HG03095 (cell line): ENCODE data around the gene CYP1A2.
"Not testable (repeated sequence)": the region's sequence is repeated elsewhere in the genome, so short reads cannot be mapped to it uniquely, and the experiment has no call there.

ENCODE experiments used
- ATAC-seq: cut with Tn5 transposase; IDR thresholded peaks from one replicate; pipeline ENCODE4 v1.9.1; 2021; ENCODE audit warnings: moderate library complexity; ENCODE audit not compliant: unreplicated experiment

Gene CYP1A2, protein sequence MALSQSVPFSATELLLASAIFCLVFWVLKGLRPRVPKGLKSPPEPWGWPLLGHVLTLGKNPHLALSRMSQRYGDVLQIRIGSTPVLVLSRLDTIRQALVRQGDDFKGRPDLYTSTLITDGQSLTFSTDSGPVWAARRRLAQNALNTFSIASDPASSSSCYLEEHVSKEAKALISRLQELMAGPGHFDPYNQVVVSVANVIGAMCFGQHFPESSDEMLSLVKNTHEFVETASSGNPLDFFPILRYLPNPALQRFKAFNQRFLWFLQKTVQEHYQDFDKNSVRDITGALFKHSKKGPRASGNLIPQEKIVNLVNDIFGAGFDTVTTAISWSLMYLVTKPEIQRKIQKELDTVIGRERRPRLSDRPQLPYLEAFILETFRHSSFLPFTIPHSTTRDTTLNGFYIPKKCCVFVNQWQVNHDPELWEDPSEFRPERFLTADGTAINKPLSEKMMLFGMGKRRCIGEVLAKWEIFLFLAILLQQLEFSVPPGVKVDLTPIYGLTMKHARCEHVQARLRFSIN

DNA sequence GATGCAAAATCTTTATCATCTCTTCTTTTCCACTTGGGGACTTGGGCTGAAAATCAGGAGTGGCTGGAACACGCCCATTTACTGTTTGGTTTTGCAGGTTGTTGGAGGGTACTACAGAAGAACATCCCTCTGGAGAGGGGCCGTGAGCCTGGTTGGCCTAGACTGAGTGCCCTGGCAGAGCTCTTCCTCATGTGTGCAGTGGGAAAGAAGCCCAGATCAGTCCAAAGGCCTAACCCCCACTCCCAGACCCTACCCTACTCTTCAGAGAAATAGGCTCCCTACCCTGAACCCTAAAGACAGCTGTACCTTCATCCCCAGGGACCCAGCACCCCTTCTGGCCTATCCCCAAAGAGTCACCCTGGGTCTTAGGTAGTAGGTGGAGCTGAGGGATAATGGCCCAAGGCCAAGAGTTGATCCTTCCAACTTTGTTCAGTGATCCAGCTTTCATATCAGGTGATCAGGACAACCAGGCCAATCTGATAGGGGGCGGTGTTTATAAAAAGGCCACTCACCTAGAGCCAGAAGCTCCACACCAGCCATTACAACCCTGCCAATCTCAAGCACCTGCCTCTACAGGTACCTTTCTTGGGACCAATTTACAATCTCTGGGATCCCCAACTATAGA, at the start of gene CYP1A2:
CYP1A2 (plus strand) TSS at position 524 of the 625 bp plus-strand sequence. CDS start 894 bp downstream, outside the sequence.
- no peak for ATAC-seq

- ATAC-seq, result no peak
These were observed 39.6 kb upstream of the CYP1A2 start for GRCh38 chr15:74709011-74709410.

GRCh38 chr15:74709892-74710291, 38.8 kb upstream of the CYP1A2 start:
- no peak for ATAC-seq

DNA sequence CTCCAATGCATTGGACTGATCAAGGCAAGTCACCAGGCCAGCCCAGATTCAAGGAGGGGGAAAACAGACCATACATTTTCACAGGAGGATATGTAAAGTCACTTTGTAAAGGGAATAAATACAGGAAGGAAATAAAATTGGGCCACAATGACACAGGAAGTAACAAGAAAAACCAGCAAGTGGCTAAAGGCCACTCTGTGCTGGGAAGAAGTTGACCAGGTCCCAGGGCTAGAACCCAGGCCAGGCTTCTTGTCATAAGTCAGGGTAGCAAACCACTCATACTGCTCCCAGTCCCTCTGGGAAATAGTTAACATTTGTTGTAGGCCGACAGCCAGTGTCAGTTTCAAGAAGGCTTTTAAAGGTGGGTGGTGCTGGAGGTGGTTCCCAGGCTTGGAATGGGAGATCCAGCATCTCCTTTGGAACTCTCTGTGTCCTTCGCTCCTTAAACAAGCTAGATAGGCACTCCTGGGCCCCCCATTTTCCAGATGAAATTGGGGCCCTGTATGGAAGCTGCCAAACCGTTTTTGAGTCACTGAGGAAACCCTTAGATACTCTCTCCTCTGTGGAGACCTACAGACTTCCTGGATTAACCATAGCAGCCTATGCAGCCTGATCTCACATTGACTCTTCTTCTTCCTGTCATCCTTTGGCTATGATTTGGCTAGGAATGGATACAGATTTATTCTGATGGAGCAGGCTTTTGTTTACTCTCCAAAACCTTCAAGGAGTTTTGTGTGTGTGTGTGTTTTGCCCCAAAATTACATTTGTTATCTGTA, 38.1 kb upstream of the CYP1A2 start:
- no peak for ATAC-seq

- ATAC-seq, result no peak
These were observed 36.3 kb upstream of the CYP1A2 start for GRCh38 chr15:74712311-74712710.

GRCh38 chr15:74716651-74717050, 32.0 kb upstream of the CYP1A2 start:
- no peak for ATAC-seq

DNA sequence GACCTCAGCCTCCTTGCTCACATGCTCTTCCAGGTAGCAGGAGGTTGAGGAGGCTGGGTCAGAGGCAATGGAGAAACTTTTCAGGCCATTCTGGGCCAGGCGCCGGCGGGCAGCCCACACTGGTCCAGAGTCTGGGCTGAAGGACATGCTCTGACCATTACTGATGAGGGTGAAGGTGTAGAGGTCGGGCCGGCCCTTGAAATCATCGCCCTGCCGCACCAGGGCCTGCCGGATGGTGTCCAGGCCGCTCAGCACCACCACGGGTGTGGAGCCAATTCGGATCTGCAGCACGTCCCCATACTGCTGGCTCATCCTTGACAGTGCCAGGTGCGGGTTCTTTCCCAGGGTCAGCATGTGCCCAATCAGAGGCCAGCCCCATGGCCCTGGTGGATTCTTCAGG, 26.1 kb upstream of the CYP1A2 start:
- no peak for ATAC-seq

DNA sequence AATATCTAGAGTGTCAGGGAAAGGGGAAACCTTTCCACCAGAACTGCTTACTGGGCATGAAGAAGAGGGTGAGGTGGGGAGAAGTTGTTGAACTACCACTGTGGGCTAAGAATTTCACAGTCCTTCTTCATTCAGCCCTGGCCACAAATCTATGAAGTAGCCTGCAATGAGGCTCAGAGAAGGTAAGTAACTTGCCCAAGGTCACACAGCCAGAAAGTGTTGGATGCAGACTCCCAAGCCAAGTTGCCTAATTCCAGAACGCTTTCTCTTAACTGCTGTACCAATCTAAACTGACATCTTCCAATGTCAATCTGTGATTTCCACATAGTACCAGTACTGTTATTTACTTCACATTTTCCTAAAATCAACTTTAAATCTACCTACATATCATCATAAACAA, 25.5 kb upstream of the CYP1A2 start:
- no peak for ATAC-seq

DNA sequence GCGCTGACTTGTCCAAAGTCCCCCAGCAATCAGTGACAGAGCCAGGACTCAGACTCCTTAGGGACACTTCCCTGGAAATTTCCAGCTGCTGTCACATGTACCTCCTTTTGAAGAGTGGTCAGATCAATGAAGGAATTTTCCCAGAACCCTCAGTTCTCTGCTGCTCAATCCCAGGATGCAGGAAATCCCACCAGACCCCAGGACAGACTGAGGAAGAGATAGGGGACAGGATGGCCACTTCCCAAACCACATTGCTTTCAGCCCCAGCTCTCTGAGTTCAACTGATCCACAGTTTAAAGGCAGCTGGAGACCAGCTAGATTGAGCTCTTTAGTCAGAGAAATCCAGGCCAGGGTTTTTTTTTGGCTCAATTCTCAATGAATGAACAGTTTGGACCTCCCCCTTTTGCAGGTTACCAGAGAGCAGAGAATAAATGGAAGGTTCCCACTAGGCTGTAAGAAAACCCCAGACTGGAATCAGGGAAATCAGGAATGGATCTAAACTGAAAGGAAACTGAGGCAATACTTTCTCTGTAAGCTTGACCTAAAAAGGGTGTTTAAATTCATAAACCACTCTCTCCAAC, 24.8 kb upstream of the CYP1A2 start:
- ATAC-seq, result no peak

DNA sequence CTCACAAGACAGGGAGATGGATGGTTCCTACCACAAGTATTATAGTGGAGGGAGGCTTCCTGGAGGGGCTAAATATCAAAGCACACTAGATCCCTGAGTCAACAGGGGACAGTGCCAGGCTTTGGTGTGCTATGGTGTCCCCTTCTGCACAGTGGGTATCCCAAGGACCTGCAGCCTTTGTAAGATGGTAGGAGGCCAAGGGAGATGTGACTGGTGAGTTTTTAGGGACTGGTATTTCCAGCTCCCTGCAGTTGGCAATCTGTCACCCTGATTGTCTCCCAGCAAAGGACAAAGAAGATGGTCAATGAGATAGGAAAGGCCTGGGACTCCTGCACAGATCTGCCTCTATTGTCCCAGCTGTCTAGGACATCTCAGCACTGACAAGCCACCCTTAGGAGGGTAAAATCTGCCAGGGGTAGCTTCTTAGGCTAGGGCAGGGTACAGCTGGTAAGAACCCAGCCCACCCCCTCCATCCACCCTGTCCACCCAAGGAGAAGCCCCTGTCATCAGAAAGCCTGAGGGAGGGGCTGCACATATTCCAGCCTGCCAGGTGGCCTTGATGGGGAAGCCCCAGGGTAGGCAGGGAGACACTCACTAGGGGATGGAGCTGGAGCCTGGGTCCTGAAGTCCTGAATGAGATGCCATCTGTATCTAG, 23.9 kb upstream of the CYP1A2 start:
- ATAC-seq, result no peak

- ATAC-seq, result no peak
These were observed 23.3 kb upstream of the CYP1A2 start, which contains the start of gene CYP1A1 for GRCh38 chr15:74725225-74725774. CYP1A1 (minus strand) TSS chr15:74725528; CDS start chr15:74723097, 2,431 bp downstream.

DNA sequence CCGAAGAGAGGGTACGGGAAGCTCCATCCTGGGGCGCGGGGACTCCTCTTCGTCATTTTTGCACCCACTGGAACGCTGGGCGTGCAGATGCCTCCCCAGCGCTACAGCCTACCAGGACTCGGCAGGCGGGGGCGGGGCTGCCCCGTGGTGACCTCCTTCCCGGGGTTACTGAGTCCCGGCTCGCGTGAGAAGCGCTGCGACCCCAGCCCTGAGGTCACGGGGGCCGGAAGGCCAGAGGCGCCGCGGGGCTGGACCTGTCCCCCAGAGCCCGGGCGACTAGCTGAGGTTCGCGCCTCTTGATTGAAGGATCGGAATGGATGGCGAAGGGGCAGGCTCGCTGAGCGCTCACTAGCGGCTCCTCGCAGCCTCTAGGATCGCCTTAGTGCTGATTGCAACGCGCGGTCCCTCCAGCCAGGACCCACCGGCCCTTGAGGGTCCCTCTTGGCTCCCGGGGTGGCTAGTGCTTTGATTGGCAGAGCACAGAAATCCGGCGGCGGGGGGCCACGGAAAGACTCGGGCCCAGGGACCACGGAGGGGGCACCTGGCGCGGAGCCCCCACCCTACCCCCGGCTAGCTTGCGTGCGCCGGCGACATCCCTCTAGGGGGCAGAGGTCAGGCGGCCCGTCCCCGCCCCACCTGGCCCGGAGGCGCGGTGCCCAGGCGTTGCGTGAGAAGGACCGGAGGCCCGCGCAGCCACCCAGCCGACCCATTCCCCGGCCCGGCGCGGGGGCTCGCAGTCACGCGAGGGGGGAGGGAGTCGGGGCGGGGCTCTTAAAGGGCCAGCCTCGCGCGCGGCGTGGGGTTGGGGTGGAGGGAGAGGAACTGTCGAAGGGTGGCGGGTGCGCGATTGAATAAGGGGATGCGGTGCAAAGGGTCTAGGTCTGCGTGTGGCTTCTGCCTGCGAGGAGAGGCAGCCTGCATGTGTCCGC, 22.5 kb upstream of the CYP1A2 start:
- ATAC-seq, result no peak

DNA sequence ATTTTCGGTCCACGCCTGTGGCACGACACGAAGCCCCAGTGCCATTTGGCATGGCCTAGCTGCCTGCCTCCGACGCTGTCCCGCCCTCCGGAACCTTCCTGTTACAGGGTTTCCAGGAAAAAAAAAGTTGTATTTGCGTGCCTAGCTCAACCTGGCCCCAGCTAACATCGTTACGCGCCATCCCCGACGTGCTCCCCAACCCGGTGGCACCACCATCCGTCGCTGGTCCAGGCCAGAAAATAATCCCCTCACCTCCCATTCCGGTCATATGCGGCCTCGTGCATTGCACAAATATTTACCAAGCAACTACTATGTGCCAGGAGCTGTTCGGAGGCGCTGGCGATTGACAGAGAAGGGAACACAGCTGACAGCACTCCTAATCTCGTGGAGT, 21.9 kb upstream of the CYP1A2 start:
- ATAC-seq, result no peak

- no peak for ATAC-seq
These were observed 20.9 kb upstream of the CYP1A2 start for GRCh38 chr15:74727727-74728126.

GRCh38 chr15:74728699-74729098, 19.9 kb upstream of the CYP1A2 start:
- not testable (repeated sequence) for ATAC-seq

- ATAC-seq, result not testable (repeated sequence)
These were observed 19.3 kb upstream of the CYP1A2 start for GRCh38 chr15:74729372-74729771.

- no peak for ATAC-seq
These were observed 17.9 kb upstream of the CYP1A2 start for GRCh38 chr15:74730619-74731316.

- ATAC-seq, result no peak
These were observed 15.8 kb upstream of the CYP1A2 start for GRCh38 chr15:74732846-74733245.
